Jurkat, Clone E6-1 (cell line): ENCODE data around the gene HGF. TPM values are rescaled to one million over a fixed set of nuclear protein-coding genes. Genes with fewer than 3 reads are reported as not detected.
"Not testable (repeated sequence)": the region's sequence is repeated elsewhere in the genome, so short reads cannot be mapped to it uniquely, and the experiment has no call there.

ENCODE experiments used
- DNase-seq: peaks from one replicate; pipeline ENCODE4 v3.0.0-alpha.2; 2011; ENCODE audit warnings: low read depth, low spot score
- H3K4me3 ChIP-seq: 2 replicates; pipeline ENCODE4 v1.5.1; 2011; ENCODE audit warnings: mild to moderate bottlenecking, low read length, control low read depth, moderate library complexity
- polyA plus RNA-seq: library from polyadenylated mRNA; unstranded; fragments of >200 nt; gene quantifications from one replicate; pipeline ENCODE4 v1.2.1, GENCODE V29; 2012; ENCODE audit warnings: missing spikeins; ENCODE audit not compliant: insufficient read length, insufficient read depth

Gene HGF
- not detected for polyA plus RNA-seq

GRCh38 chr7:81769891-81770727 is at the start of gene HGF:
HGF (minus strand) TSS chr7:81770047; CDS start chr7:81769971, 76 bp downstream.
- DNase-seq = no peak
- no peak within 1 kb of the TSS for H3K4me3 ChIP-seq

GRCh38 chr7:81816312-81816711 is 46.5 kb upstream of the HGF start:
- H3K4me3 ChIP-seq = no peak overlapping the region
- DNase-seq = no peak

GRCh38 chr7:81812866-81813476 is 43.1 kb upstream of the HGF start:
- not testable (repeated sequence) for DNase-seq, H3K4me3 ChIP-seq

DNA sequence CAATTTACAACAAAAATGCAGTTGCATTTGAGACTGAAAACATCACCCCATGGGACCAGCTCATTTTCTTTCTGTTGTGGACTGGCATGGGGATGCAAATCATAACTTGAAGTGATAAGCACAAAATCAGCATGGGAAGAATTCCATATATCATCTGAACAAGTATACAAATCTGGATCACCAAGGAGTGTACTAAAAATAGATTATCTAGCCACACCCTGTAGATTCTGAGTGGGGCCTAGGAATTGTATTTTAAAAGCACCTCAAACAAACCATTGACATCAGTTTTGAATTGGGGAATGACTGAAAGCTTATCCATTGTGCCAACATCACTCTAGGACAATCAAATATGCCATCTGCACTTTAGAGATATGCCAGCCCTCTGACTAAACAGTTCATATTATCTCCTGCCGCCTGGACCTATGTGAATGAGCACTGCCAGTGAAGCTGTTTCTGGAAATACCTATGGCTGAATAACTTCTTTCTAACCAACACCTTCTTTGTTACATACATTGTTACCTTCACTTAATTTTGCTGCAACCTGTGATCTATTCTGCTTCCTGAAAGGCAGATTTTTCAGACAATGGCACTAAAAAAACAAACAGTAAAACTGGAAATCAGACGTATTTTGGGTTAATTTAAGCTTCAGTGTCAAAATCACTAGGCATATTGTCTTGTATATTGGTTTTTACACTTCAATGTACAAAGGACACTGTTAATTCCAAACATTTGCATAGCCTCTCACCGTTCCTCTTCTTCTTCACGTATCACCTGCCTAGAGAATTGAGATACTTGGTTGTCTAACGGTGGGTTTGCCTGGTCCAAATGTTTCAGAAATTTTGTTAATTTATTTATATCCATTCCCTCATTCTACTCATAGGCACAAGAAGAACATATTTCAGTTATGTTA is 42.4 kb upstream of the HGF start:
- DNase-seq = no peak

GRCh38 chr7:81810476-81811155 is 40.8 kb upstream of the HGF start:
- DNase-seq = no peak
- no peak overlapping the region for H3K4me3 ChIP-seq

More for the DNA sequence above, 42.4 kb upstream of the HGF start:
- H3K4me3 ChIP-seq = no peak overlapping the region

GRCh38 chr7:81808310-81808709 is 38.5 kb upstream of the HGF start:
- not testable (repeated sequence) for DNase-seq, H3K4me3 ChIP-seq

DNA sequence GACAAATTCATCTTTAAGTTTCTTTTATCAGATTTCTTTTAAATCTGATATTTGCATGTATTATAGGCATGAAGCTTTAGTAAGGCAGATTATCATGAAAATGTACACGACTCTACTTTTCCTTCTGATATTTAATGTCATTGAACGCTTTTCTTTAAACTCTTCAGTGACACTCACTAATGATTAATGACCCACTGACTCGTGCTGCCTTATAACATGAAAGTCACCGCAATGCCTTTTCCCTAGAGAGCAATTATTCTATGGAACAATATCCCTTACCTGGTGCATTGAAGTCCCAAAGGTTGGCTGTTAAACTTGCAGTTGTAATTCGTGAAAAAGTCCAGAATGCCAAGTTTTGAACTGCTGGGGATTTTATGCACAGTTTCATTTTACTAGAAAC is 33.4 kb upstream of the HGF start:
- no peak overlapping the region for H3K4me3 ChIP-seq
- no peak for DNase-seq

DNA sequence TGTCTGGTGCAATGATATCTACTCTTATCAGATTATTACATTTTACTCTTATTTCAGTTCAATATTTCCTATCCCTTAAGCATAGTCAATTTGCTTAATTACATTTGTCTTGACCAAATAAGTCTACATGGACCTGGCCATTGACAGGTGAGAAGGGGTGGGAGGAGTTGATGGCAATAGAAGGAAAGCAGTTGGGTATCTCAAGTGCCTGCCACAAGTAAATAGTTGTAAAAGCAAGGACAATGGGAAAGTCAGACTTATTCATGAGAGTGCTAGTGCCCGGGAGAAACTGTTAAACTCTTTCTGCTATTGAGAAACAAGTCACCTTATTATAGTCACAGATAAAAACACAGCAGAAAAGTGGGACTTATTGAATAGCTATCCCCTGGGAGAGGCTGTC is 32.4 kb upstream of the HGF start:
- no peak for DNase-seq
- H3K4me3 ChIP-seq = no peak overlapping the region

DNA sequence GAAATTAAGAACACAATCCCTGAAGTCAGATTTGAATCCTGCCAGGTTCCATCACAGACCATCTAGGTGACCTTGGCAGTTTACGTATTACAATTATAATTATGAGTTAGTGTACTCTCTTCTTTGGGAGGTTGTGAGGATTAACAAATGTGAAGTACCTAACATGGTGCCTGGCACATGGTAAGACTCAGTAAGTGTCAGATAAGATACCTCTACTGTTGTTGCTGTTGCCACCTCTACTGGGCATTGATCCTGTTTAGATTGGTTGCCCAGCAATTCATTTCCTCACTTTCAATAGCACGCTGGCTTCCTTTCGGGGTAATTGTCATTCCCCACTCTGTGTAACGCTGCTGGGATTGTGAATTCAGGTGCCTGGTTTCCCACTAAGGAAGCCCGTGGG is 31.7 kb upstream of the HGF start:
- no peak overlapping the region for H3K4me3 ChIP-seq
- no peak for DNase-seq

DNA sequence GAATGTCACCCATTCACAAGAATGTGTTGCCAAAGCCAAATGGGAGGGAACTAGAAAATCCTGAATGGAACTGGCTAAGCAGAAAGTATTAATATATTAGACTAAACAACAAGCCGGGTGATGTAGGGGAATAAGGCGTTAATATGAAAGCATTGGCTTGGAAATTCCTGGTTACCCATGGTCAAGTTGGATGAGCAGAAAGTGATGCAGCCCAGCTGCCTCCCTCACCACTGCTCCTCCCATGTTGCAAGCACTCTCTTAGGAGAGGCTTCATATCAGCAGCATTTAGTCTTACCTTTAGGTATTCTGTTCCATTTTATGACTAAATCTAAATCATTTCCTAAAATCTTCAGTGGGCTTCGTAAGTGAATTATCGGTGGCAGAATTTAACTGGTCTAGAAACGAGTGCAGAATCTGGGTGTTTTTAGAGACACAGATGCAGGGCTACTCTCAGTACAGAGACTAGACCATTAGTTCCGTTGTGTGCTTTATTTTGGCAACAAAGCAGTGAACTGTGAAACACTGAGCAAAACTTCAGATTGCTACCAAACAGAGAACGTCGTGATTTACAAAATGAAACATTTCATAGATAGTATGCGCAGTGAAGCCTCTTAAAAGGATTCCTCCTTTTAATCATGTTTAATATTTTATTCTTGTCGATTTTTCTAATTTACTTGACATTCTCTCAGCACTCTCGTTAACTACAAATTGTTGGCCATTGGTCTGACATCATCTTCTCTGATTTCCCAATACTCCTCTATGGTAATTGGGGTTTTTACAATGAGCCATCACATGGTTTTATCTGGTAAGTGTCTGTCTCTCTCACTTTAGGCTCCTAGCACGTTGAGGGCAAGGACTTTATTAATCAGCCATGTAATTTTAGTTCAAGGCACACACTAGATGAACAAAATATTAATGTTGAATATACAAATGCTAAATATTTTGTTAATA is 22.0 kb upstream of the HGF start:
- H3K4me3 ChIP-seq = no peak overlapping the region

GRCh38 chr7:81790686-81791085 is 20.8 kb upstream of the HGF start:
- H3K4me3 ChIP-seq = no peak overlapping the region
- no peak for DNase-seq

More for the DNA sequence above, 22.0 kb upstream of the HGF start:
- no peak for DNase-seq

DNA sequence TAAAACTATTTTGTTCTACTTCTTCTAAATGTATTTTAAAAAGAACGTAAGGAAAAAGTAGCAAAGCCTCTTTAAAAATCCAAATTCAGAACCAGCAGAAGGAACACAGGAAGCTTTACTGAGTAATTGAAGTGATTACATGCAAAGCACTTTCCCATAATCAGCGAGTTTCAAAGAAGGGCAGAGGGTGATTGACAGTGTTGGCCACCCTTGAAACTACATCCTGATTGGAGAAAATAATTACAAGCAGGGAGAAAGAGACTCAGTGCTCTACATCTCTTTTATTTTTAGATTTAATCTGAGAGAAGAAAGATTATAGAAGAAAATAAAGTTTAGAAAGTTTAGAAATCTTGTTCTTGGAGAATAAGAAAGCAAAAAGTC is 20.3 kb upstream of the HGF start:
- no peak for DNase-seq
- no peak overlapping the region for H3K4me3 ChIP-seq

DNA sequence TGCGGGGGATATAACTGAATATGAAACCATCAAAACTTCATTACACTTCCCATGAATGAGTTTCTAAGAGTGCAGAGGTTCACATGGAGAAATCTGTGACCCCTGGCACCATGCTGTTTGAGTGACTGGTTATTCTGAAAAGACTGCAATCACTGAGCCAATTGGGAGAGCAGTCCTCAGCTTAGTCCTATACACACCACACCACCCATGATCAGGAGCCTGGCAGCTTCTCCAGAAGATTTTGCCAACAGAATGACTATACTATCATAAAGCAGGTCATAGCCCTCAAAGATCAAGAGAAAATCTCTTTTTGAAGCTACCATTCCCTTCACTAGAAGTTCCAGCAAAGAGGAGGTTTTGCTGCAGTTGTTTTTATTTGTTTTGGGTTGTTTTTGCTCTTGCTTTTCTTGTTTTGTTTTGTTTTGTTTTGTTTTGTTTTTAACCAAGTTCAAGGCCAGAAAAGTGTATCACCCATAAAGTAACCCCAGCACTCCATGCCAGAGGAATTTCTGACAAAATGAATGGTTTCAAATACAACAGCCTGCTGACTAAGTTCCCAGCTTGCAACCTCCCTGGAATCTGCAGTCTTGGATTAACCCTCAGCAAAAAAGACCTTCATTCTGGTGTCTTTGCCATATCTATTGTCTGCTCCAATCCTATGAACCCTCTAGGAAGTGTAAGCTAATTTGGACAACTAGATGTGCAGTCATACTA is 19.7 kb upstream of the HGF start:
- no peak for DNase-seq
- no peak overlapping the region for H3K4me3 ChIP-seq

DNA sequence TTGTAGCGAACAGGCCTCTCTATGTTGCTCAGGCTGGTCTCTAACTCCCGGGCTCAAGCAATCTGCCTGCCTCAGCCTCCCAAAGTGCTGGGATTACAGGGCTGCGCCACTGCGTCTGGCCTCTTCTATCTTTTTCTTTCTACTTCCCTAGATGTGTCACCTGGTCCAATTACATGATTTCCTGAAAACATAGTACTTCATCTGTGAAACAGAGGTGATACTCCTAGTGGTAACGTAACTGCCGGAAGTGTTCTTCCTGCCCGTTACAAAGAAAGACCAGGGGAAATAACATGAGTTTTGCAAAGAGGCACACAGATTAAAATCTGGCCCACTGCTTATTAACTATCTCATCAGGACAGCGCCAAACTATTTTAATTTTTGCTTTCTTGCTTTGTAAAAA is 18.4 kb upstream of the HGF start:
- no peak overlapping the region for H3K4me3 ChIP-seq
- DNase-seq = no peak

DNA sequence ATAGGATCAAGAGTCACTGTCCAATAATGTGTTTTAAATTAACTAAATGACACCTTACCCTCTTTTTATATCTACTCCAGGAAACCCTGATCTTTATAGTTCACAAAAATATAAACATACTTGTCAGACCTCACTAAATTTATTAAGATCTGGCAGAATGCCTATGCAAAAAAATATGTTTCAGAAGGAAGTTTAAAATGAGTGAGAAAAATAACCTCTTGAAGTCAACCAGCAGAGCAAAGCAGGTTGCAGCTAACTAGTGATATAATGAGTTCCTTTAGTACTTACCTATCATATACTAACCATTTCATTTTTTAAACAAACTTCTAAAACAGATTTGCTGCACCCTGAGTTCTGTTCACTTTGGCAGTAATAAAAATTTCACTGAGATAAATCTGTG is 14.0 kb upstream of the HGF start:
- no peak overlapping the region for H3K4me3 ChIP-seq
- no peak for DNase-seq

- no peak overlapping the region for H3K4me3 ChIP-seq
- DNase-seq = no peak
These were observed 11.3 kb upstream of the HGF start for GRCh38 chr7:81780914-81781693.

- no peak for DNase-seq
- no peak overlapping the region for H3K4me3 ChIP-seq
These were observed 9.9 kb upstream of the HGF start for GRCh38 chr7:81779706-81780105.
